Measurements from ENCODE around the gene RASGEF1C. TPM values are rescaled to one million over a fixed set of nuclear protein-coding genes. Genes with fewer than 3 reads are reported as not detected.

Gene RASGEF1C
- polyA plus RNA-seq, 3 donors = not detected

DNA sequence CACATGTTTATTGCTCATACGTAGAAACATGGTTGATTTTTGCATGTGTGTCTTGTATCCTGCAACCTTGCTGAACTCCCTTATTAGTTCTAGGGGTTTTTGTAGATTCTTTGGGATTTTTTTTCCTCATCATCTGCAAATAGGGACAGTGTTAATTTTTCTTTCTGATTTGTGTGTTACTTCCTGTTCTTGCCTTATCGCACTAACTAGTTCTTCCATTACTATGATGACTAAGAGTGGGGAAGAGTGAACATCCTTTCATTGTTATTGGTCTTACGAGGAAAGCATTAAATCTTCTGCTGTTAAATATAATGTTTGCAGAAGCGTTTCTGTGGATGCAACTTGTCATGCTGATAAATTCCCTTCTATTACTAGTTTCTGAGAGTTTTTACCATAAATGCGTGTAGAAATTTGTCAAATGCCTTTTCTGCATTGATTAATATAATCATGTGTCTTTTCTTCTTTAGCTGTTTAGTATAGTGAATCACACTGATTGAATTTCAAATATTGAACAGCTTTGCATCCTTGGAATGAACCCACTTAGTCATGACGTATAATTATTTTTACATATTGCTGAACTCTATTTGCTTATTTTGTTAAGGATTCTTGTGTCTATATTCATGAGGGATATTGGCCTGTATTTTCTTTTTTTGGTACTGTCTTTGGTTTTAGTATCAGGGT, 105.4 kb downstream of the RASGEF1C start:
- no peaks in the 10 kb centered on the region for H3K4me1 Mint-ChIP-seq
- H3K27me3 Mint-ChIP-seq (ENCODE audit: low read depth in 3 of 3) = peaks cover 2 to 8% (median 7%) of the 10 kb centered on the region in 3 donors
- no peak overlapping the region for H3K4me3 Mint-ChIP-seq
- peaks cover 16 to 17% of the 10 kb centered on the region in 2 donors for H3K9me3 ChIP-seq (replicated peaks in 1 of 2; ENCODE audit: control insufficient read depth in 1 of 2, insufficient read depth in 1 of 2, low read length in 2 of 2)
- no peaks in the 10 kb centered on the region for H3K79me2 ChIP-seq (ENCODE audit: insufficient read depth, low read length)
- H3K4me3 ChIP-seq (replicated peaks in 1 of 3; ENCODE audit: low read depth in 2 of 3, low read length in 3 of 3) = no peak overlapping the region
- TF ChIP-seq, protein P1, sequence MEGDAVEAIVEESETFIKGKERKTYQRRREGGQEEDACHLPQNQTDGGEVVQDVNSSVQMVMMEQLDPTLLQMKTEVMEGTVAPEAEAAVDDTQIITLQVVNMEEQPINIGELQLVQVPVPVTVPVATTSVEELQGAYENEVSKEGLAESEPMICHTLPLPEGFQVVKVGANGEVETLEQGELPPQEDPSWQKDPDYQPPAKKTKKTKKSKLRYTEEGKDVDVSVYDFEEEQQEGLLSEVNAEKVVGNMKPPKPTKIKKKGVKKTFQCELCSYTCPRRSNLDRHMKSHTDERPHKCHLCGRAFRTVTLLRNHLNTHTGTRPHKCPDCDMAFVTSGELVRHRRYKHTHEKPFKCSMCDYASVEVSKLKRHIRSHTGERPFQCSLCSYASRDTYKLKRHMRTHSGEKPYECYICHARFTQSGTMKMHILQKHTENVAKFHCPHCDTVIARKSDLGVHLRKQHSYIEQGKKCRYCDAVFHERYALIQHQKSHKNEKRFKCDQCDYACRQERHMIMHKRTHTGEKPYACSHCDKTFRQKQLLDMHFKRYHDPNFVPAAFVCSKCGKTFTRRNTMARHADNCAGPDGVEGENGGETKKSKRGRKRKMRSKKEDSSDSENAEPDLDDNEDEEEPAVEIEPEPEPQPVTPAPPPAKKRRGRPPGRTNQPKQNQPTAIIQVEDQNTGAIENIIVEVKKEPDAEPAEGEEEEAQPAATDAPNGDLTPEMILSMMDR (IDR thresholded peaks at IDR 0.05) = no peak
- intact Hi-C loops (cut with micrococcal nuclease) = no loop called here
- no peaks in the 10 kb centered on the region for H3K36me3 ChIP-seq (replicated peaks in 1 of 2; ENCODE audit: control insufficient read depth in 1 of 2, insufficient read depth in 2 of 2, low read length in 2 of 2)
- H2AFZ ChIP-seq (ENCODE audit: insufficient read depth, low read depth, low read length, poor library complexity, severe bottlenecking) = no peak overlapping the region
- H3K9me3 Mint-ChIP-seq = peaks cover 19 to 45% (median 37%) of the 10 kb centered on the region in 7 donors
- no peak overlapping the region for H3K27ac ChIP-seq (ENCODE audit: low read depth in 1 of 2, low read length in 2 of 2)
- no peak overlapping the region for H3K4me2 ChIP-seq (replicated peaks; ENCODE audit: extremely low read depth, low read length, poor library complexity, severe bottlenecking)
- no peaks in the 10 kb centered on the region for H3K27me3 ChIP-seq (ENCODE audit: control insufficient read depth in 2 of 2, insufficient read depth in 2 of 2, low read length in 2 of 2)
- no peaks in the 10 kb centered on the region for H4K20me1 ChIP-seq (ENCODE audit: insufficient read depth, low read length)
- H3K36me3 Mint-ChIP-seq = no peaks in the 10 kb centered on the region
- no peak overlapping the region for H3K9ac ChIP-seq (ENCODE audit: insufficient read depth, low read length, poor library complexity, severe bottlenecking)
- no peak for DNase-seq
- no peaks in the 10 kb centered on the region for H3K4me1 ChIP-seq (ENCODE audit: control insufficient read depth in 1 of 2, insufficient read depth in 2 of 2, low read length in 2 of 2)
- no peak overlapping the region for H3K27ac Mint-ChIP-seq
- no CpG with 5 or more reads among the region's 6 CpGs for WGBS (ENCODE audit: insufficient coverage)

DNA sequence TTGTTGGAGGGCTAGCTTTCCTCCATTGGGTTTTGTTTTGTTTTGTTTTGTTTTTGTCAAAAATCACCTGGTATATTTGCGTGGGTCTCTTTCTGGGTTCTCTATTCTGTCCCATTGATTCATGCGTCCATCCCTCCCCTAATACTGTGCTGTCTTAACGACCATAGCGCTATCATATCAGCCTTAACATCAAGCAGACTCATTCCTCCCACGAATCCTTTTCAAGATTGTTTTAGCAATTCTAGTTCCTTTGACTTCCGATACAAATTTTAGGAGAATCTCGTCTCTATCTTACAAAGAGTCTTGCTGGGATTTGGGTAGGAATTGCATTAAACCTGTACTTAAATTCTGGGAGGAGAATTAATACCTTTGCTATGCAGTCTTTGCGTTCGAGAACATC, 106.4 kb downstream of the RASGEF1C start:
- H3K36me3 Mint-ChIP-seq = no peaks in the 10 kb centered on the region
- TF ChIP-seq, protein P1 (IDR thresholded peaks at IDR 0.05) = no peak
- Histone ChIP-seq H2AFZ (ENCODE audit: insufficient read depth, low read depth, low read length, poor library complexity, severe bottlenecking) (no peak overlapping the region), H3K4me1 (ENCODE audit: control insufficient read depth in 1 of 2, insufficient read depth in 2 of 2, low read length in 2 of 2) (no peaks in the 10 kb centered on the region), H3K9ac (ENCODE audit: insufficient read depth, low read length, poor library complexity, severe bottlenecking) (no peak overlapping the region), H3K27ac (ENCODE audit: low read depth in 1 of 2, low read length in 2 of 2) (no peak overlapping the region), H3K79me2 (ENCODE audit: insufficient read depth, low read length) (no peaks in the 10 kb centered on the region), H4K20me1 (ENCODE audit: insufficient read depth, low read length) (no peaks in the 10 kb centered on the region), H3K27me3 (ENCODE audit: control insufficient read depth in 2 of 2, insufficient read depth in 2 of 2, low read length in 2 of 2) (no peaks in the 10 kb centered on the region), H3K36me3 (replicated peaks in 1 of 2; ENCODE audit: control insufficient read depth in 1 of 2, insufficient read depth in 2 of 2, low read length in 2 of 2) (no peaks in the 10 kb centered on the region), H3K4me2 (replicated peaks; ENCODE audit: extremely low read depth, low read length, poor library complexity, severe bottlenecking) (no peak overlapping the region), H3K9me3 (replicated peaks in 1 of 2; ENCODE audit: control insufficient read depth in 1 of 2, insufficient read depth in 1 of 2, low read length in 2 of 2) (peaks cover 14% of the 10 kb centered on the region in 2 donors), H3K4me3 (replicated peaks in 1 of 3; ENCODE audit: low read depth in 2 of 3, low read length in 3 of 3) (no peak overlapping the region)
- DNase-seq = no peak
- H3K27ac Mint-ChIP-seq = no peak overlapping the region
- intact Hi-C loops (cut with micrococcal nuclease) = no loop called here
- H3K9me3 Mint-ChIP-seq = peaks cover 19 to 36% (median 29%) of the 10 kb centered on the region in 7 donors
- WGBS (ENCODE audit: insufficient coverage) = no CpG with 5 or more reads among the region's 9 CpGs
- H3K4me3 Mint-ChIP-seq = no peak overlapping the region
- H3K27me3 Mint-ChIP-seq (ENCODE audit: low read depth in 3 of 3) = peaks cover 2 to 8% (median 7%) of the 10 kb centered on the region in 3 donors
- H3K4me1 Mint-ChIP-seq = no peaks in the 10 kb centered on the region
